ENCODE measurements around the gene PRSS8.
"Not testable (repeated sequence)": the region's sequence is repeated elsewhere in the genome, so short reads cannot be mapped to it uniquely, and the experiment has no call there.

The PRSS8 gene

DNA sequence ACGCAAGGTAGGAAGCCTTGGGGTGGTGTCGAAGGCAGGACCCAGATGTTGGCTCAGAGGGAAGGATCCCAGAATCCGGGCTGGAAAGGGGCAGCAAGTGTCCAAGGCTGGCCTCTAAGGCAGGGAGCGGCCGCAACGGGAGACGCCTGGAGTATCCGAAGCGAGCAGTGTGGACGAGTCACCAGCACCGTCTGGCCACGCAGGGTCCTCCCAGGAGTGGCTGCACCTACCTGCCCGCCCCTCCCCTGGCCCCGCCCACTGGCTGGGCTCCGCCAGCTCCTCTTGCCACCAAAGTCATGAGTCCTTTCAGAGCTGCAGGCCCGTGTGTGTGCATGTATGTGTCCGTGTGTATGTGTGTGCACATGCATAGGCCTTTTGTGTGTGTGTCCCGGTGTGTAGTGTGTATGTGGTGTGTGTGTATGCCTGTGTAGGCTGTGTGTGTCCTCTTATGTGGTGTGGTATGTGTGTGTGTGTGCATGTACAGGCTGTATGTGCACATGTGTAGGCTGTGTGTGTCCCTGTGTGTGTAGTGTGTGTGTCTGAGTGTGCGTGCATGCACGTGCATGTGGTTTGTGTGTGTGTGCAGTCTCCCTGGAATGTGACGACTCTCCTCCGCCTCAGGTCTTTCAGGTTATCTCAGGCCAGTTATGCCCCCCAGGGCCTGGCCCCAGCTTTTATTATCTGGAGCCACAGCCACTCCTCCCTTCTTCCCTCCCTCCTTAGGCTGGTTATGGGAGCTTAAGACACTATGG, at the start of gene PRSS8:
Gene PRSS8 (minus strand): TSS at position 193 of the 752 bp plus-strand sequence. CDS start 229 bp downstream, outside the sequence.
- DNase-seq (ENCODE audit: low spot score) = no peak

GRCh38 chr16:31184888-31185287, 49.4 kb upstream of the PRSS8 start:
- no peak for DNase-seq (ENCODE audit: low spot score)

DNA sequence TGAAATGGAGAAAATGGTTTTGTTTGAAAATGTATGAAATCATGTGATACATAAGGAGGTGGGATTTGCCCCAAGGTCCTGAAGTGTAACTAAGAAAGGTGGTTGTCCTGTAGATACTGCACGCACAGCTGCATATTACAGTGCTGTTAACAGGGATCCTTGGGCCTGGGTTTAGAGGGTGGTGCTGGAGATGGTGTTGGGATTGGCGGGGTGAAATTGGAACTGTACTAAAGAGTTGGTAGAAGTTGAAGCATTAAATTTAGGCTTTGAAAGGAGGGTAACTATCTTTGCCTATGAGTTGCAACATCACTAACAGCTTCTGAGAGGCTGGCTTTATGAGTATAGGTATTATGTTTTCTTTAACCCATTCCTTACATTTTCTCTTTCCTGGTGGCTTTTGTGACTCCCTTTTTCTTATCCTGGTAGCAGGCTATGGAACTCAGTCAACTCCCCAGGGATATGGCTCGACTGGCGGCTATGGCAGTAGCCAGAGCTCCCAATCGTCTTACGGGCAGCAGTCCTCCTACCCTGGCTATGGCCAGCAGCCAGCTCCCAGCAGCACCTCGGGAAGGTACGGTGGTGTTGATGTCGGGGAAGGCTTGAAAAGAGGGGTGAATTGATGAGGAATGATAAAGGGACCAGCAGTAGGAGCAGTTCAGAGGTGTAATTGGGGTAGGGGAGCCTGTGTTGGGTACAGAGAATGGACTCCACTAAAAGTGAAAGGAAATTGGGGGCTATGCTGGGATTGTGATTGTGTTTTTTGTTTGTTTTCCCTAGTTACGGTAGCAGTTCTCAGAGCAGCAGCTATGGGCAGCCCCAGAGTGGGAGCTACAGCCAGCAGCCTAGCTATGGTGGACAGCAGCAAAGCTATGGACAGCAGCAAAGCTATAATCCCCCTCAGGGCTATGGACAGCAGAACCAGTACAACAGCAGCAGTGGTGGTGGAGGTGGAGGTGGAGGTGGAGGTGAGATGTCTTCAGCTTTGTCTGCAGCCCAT, 48.2 kb upstream of the PRSS8 start:
- no peak for DNase-seq (ENCODE audit: low spot score)

DNA sequence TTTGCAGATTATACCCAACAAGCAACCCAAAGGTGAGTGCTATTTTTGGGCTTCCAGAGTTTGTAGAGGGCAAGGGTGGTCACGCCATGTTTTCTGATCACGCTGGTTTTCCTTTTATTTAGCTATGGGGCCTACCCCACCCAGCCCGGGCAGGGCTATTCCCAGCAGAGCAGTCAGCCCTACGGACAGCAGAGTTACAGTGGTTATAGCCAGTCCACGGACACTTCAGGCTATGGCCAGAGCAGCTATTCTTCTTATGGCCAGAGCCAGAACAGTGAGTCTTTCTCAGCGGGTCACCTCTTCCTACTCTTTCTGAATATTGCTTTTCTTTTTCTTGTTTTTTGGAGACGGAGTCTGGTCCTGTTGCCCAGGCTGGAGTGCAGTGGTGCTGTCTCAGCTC, 46.9 kb upstream of the PRSS8 start:
- DNase-seq (ENCODE audit: low spot score) = no peak

GRCh38 chr16:31181102-31181830, 45.7 kb upstream of the PRSS8 start:
- DNase-seq (ENCODE audit: low spot score) = peak; percentile 30

DNA sequence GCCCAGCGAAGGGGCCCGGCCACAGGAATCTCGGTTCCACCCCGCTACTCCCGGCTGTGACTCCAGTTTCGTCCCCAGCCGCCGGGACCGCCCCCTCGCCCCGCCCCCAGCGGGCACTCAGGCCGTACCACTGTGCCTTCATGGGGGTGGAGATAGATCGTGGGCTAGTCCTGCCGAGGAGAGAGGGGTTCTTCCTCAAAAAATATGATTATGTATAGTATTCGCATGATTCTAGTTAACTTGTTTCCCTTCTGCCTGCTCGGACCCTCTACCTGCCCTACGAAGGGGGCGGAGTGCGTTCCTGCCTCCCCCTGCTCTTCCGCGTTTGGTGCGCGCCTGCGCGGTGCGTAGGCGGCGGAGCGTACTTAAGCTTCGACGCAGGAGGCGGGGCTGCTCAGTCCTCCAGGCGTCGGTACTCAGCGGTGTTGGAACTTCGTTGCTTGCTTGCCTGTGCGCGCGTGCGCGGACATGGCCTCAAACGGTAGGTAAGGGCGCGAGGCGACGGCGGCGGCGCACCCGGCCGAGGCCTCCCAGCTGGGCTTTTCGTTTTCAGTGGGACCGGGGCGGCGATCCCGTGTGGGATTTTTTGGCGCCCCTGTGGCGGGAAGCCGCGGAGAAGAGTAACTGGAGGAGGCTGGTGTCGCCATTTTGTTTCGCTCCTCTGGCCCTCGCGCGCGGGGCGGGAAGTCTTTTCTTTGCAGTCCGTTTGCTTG, 44.4 kb upstream of the PRSS8 start, which contains the start of gene FUS:
Gene FUS (plus strand): TSS at position 393 of the 713 bp plus-strand sequence. CDS start 76 bp downstream, at position 469.
- DNase-seq (ENCODE audit: low spot score) = peak; percentile 82

DNA sequence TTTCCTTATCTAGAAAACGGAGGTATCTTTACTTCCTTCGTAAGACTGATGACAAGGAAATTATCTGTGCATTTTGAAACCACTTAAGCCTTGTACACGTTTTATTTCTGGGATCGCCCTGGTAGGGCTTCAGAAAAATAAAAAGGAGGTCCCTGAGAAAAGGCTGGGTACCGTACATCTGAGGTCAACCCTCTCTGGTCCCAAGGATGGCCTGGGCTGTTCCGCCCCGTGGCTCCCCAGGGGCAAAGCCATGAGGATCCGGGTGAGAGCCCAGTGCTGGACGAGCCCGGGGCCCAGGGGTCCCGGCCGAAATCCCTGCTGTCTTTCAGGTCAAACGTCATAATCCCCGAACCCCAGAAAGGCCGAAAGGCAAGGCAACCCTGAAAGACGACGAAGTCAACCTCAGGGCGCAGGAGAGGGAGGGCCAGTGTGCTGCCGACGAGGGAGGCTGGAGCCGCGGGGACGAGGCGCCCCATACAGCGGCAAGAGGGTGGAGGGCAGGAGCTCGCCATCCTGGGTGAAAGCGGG, 43.8 kb upstream of the PRSS8 start:
- no peak for DNase-seq (ENCODE audit: low spot score)

DNA sequence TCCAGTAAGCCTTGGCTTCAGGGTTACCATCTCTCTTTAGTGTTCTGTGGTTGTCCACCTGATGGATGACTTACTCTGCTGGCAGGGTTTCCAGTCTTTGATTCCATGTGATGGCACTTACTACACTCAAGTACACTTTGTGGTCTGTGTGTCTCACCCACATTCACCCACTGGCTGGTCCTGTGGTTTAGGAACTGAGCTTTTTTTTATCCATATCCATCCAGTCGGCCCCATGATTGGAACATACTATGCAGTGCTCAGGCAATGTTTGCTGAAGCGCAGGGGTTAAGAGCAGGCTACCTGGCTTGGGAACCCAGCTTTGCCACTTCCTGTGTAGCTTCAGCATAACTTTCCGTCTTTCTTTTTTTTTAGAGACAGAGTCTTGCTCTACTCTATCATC, 41.6 kb upstream of the PRSS8 start:
- DNase-seq (ENCODE audit: low spot score) = peak; percentile 95

GRCh38 chr16:31170048-31170447, 34.5 kb upstream of the PRSS8 start:
- DNase-seq (ENCODE audit: low spot score) = not testable (repeated sequence)

DNA sequence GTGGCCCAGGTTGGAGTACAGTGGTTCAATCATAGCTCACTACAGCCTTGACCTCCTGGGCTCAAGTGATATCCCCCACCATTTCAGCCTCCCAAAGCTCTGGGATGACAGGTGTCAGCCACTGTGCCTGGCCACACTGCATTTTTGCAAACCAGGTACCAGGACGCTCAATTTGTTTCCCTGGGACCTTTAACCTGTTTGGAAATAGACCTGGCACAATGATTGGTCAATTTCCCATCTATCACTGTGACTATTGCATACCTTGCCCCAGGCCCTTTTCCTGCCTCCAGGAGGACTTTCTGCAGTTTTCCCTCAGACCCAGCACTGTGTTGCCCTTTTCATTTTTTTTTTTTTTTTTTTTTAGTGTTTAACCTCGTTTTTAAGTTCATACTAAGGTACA, 33.3 kb upstream of the PRSS8 start:
- no peak for DNase-seq (ENCODE audit: low spot score)

DNA sequence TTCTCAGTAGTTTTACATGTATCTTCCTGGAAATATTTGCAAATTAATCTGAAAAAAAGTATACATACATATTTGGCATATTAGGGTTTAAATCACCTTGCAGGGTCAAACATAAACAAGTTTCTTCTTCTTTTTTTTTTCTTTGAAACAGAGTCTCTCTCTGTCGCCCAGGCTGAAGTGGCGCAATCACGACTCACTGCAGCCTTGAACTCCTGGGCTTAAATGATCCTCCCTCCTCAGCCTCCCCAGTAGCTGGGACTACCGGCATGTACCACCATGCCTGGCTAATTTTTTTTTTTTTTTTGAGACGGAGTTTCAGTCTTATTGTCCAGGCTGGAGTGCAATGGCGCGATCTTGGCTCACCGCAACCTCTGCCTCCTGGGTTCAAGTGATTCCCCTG, 31.8 kb upstream of the PRSS8 start:
- no peak for DNase-seq (ENCODE audit: low spot score)

- DNase-seq (ENCODE audit: low spot score) = no peak
These were observed 21.6 kb upstream of the PRSS8 start for GRCh38 chr16:31157136-31157535.

DNA sequence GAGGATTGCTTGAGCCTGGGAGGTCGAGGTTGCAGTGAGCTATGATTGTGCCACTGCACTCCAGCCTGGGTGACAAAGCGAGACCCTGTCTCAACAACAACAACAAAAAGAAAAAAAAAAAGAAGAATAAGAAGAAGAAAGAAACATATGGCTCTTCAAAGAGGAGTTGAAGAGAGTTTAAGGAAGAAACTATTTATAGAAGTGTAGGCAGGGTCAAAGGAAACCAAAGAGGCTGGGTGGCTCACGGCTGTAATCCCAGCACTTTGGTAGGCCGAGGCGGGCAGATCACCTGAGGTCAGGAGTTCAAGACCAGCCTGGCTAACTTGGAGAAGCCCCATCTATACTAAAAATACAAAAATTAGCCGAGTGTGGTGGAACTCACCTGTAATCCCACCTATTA, 15.4 kb upstream of the PRSS8 start:
- DNase-seq (ENCODE audit: low spot score) = not testable (repeated sequence)

DNA sequence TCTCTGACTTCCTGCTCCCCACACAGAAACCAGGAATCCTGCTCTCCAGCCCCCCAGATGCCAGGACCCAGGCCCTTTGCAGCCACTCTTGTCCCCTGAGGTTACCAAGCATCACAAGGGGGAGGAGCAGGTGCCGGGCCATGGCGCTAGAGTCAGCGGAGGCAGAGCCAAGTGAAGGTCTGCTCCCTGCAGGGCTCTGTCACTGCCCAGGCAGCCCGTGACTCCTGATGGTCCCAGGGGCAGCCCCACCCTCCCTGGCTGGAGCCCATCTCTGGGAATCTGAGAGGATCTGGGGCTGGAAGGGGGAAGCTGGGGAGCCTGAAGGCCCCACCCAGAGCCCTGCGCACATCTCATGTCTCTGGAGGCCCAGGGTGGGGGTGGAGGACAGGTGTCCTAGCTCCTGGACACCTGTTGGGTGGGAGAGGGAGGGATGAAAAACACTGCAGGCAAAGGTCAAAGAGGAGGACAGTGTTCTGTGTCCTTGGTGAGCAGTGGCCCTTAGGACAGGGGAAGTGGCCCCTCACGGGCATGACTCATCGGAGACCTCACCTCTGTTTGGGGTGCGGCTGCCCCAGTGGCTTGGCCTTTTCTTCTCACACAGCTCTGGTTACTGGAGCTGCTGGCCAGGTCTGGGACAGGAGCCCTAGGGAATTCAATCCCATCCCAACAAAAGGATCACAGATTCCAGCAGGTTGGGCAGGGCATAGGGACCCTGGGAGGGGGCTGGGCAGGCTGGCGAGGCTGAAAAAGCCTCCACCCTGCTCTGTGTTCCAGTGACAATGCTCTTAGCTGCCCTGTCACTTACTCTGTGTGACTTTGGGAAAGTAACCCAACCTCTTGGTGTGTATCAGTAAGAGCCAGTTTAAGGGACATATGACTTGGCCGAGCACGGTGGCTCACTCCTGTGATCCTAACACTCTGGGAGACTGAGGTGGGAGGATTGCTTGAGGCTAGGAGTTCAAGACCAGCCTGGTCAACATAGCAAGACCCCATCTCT, 14.7 kb upstream of the PRSS8 start, which contains the start of gene PRSS36:
Gene PRSS36 (minus strand): TSS at position 173 of the 997 bp plus-strand sequence. CDS start 31 bp downstream, at position 142.
- peak; percentile 53 for DNase-seq (ENCODE audit: low spot score)

DNA sequence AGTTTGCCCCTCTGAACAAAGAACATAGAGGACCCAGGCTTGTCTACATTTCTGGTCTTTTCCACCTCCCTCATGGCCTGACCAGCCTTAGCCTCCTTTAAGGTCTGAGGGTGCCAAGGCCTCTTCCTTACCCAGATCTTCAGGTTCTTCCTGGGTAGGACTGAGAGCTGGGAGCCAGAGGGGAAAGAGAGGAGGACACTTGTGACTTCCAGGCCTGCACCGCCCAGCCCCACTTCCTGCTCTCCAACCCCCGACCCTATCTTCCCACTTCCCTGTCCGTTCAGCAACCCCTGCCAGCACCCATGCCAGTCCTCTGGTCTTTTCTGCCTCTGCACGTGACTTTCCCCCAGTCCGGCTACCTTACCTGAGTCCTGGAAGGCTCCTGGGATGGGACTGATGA, 13.8 kb upstream of the PRSS8 start:
- DNase-seq (ENCODE audit: low spot score) = no peak

DNA sequence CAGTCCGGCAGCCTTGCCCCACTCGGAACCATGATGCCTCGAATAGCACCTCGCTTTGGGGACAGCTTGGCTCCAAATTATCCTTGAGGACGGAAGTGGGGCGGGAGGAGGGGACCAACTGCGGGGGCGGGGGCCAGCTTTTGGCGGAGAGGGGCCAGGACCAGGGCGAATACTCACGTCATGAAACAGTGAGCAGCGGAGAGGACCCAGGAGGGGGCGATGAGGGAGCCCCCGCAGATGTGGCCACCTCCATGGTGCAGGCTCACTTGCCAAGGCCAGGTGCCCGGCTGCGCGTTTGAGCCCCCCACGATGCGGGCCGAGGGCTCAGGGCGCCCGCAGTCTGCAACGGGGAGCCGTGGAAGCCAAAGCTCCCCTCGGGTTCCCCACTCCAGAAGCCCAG, 13.4 kb upstream of the PRSS8 start:
- DNase-seq (ENCODE audit: low spot score) = no peak

GRCh38 chr16:31148281-31148728, 12.8 kb upstream of the PRSS8 start:
- DNase-seq (ENCODE audit: low spot score) = no peak

DNA sequence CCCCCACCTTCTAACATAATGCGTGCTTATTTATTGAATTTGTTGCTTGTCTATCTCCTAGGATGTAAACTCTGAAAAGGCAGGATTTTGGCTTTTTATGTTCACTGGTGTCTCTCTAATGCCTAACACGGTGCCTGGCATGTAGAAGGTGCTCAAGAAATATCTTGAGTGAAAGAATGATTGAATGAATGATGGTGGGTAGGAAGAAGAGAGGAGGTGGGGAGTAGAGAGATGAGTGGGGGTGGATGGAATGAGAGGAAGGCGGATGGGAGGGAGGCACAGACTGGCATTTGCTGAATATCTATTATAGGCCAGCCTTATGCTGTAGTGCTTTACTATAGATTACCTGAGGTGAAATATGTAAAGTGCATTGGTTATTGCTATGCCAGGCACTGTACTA, 12.0 kb upstream of the PRSS8 start:
- DNase-seq (ENCODE audit: low spot score) = no peak

GRCh38 chr16:31145398-31145990, 10.0 kb upstream of the PRSS8 start:
- DNase-seq (ENCODE audit: low spot score) = no peak

All from SW480 (cell line).